GM23338 (cell line): ENCODE data around the gene ADAMTSL4.

ENCODE experiments used
- CREB1 ChIP-seq: fragments of 250-450 bp; sonication (Bioruptor Pico); IDR thresholded peaks from 2 replicates; pipeline ENCODE4 v1.5.0; 2020; ENCODE audit warnings: low read depth, mild to moderate bottlenecking, moderate library complexity
- EZH2 ChIP-seq: fragments of 200-600 bp; sonication (generic); IDR thresholded peaks from one replicate; pipeline ENCODE4 v1.8.0; 2017; ENCODE audit warnings: antibody characterized with exemption, mild to moderate bottlenecking, low read depth; ENCODE audit not compliant: unreplicated experiment
- POLR2AphosphoS5 ChIP-seq: IDR thresholded peaks from 2 replicates; pipeline ENCODE4 v1.6.1; 2016; ENCODE audit warnings: antibody characterized with exemption, low read depth
- STAT1 ChIP-seq: IDR thresholded peaks from one replicate; pipeline ENCODE4 v1.6.1; 2016; ENCODE audit warnings: antibody characterized with exemption; ENCODE audit not compliant: unreplicated experiment
- TF ChIP-seq, protein P1 (sequence below): IDR thresholded peaks from 2 replicates; pipeline ENCODE4 v1.6.1; 2016; ENCODE audit warnings: antibody characterized with exemption
- TF ChIP-seq, protein P2 (sequence below), 2 experiments: fragments of 200-600 bp in 1 of 2; sonication (generic) in 1 of 2; conservative IDR thresholded peaks; 2 replicates each; pipeline versions ENCODE4 v1.5.1 to v1.6.1; 2016 to 2017; ENCODE audit warnings: antibody characterized with exemption in 2 of 2, low read depth in 2 of 2, mild to moderate bottlenecking in 2 of 2, moderate library complexity in 1 of 2
- TF ChIP-seq, protein P3 (sequence below): IDR thresholded peaks from one replicate; pipeline ENCODE4 v1.6.1; 2018; ENCODE audit warnings: antibody characterized with exemption; ENCODE audit not compliant: unreplicated experiment

DNA sequence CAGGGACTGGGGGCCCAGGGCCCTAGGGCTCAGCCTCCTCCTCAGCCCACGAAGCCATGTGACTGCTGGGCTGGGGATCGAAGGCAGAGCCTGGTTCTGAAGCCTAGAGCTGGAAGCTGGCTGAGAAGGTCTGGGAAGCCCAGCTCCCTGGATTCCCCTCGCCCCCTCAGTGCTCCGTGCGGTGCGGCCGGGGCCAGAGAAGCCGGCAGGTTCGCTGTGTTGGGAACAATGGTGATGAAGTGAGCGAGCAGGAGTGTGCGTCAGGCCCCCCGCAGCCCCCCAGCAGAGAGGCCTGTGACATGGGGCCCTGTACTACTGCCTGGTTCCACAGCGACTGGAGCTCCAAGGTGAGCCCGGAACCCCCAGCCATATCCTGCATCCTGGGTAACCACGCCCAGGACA is 9.1 kb downstream of the ADAMTSL4 start:
- TF ChIP-seq, protein P1, sequence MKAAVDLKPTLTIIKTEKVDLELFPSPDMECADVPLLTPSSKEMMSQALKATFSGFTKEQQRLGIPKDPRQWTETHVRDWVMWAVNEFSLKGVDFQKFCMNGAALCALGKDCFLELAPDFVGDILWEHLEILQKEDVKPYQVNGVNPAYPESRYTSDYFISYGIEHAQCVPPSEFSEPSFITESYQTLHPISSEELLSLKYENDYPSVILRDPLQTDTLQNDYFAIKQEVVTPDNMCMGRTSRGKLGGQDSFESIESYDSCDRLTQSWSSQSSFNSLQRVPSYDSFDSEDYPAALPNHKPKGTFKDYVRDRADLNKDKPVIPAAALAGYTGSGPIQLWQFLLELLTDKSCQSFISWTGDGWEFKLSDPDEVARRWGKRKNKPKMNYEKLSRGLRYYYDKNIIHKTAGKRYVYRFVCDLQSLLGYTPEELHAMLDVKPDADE, result no peak
- TF ChIP-seq, protein P2, sequence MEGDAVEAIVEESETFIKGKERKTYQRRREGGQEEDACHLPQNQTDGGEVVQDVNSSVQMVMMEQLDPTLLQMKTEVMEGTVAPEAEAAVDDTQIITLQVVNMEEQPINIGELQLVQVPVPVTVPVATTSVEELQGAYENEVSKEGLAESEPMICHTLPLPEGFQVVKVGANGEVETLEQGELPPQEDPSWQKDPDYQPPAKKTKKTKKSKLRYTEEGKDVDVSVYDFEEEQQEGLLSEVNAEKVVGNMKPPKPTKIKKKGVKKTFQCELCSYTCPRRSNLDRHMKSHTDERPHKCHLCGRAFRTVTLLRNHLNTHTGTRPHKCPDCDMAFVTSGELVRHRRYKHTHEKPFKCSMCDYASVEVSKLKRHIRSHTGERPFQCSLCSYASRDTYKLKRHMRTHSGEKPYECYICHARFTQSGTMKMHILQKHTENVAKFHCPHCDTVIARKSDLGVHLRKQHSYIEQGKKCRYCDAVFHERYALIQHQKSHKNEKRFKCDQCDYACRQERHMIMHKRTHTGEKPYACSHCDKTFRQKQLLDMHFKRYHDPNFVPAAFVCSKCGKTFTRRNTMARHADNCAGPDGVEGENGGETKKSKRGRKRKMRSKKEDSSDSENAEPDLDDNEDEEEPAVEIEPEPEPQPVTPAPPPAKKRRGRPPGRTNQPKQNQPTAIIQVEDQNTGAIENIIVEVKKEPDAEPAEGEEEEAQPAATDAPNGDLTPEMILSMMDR (conservative IDR thresholded peaks at IDR 0.05; ENCODE audit: low read depth in 2 of 2), result no peak
- no peak for TF ChIP-seq POLR2AphosphoS5
- no peak for TF ChIP-seq STAT1
- no peak for TF ChIP-seq EZH2
- TF ChIP-seq, protein P3, sequence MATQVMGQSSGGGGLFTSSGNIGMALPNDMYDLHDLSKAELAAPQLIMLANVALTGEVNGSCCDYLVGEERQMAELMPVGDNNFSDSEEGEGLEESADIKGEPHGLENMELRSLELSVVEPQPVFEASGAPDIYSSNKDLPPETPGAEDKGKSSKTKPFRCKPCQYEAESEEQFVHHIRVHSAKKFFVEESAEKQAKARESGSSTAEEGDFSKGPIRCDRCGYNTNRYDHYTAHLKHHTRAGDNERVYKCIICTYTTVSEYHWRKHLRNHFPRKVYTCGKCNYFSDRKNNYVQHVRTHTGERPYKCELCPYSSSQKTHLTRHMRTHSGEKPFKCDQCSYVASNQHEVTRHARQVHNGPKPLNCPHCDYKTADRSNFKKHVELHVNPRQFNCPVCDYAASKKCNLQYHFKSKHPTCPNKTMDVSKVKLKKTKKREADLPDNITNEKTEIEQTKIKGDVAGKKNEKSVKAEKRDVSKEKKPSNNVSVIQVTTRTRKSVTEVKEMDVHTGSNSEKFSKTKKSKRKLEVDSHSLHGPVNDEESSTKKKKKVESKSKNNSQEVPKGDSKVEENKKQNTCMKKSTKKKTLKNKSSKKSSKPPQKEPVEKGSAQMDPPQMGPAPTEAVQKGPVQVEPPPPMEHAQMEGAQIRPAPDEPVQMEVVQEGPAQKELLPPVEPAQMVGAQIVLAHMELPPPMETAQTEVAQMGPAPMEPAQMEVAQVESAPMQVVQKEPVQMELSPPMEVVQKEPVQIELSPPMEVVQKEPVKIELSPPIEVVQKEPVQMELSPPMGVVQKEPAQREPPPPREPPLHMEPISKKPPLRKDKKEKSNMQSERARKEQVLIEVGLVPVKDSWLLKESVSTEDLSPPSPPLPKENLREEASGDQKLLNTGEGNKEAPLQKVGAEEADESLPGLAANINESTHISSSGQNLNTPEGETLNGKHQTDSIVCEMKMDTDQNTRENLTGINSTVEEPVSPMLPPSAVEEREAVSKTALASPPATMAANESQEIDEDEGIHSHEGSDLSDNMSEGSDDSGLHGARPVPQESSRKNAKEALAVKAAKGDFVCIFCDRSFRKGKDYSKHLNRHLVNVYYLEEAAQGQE, result no peak
- no peak for TF ChIP-seq CREB1 (CRISPR knock-in tag)
